Peyer's patch (tissue), 4 donors: ENCODE results near the gene TMCC1. TPM values are rescaled to one million over a fixed set of nuclear protein-coding genes. Genes with fewer than 3 reads are reported as not detected.

Source experiments
- DNase-seq, 3 donors: peaks; one replicate each; pipeline ENCODE4 v3.0.0-alpha.2; 2017 to 2019
- H3K27ac ChIP-seq, 4 donors: fragments of 200-600 bp; sonication (generic); one replicate each; pipeline ENCODE4 v1.5.1; 2016 to 2019
- H3K27me3 ChIP-seq, 2 donors: fragments of 200-600 bp; sonication (generic); one replicate each; pipeline ENCODE4 v1.5.1; 2019
- H3K36me3 ChIP-seq, 3 donors: fragments of 200-600 bp; sonication (generic); one replicate each; pipeline ENCODE4 v1.5.1; 2016 to 2019
- H3K4me1 ChIP-seq, 4 donors: fragments of 200-600 bp; sonication (generic); one replicate each; pipeline ENCODE4 v1.5.1; 2016 to 2019
- H3K4me3 ChIP-seq, 4 donors: fragments of 200-600 bp; sonication (generic); 1 replicate in 3 of 4; 2 replicates in 1 of 4; pipeline ENCODE4 v1.5.1; 2016 to 2019; ENCODE audit warnings: mild to moderate bottlenecking in 1 of 4
- H3K9me3 ChIP-seq, 4 donors: fragments of 200-600 bp; sonication (generic); one replicate each; pipeline ENCODE4 v1.5.1; 2016 to 2019; ENCODE audit warnings: mild to moderate bottlenecking in 1 of 4
- CTCF ChIP-seq, 6 experiments: fragments of 450-650 bp in 4 of 6; fragments of 200-600 bp in 2 of 6; sonication (generic) in 1 of 6; IDR thresholded peaks; one replicate each; pipeline ENCODE4 v1.5.1; 2017 to 2019; ENCODE audit warnings: antibody characterized with exemption in 6 of 6, mild to moderate bottlenecking in 3 of 6, moderate library complexity in 1 of 6
- POLR2A ChIP-seq, 2 donors: fragments of 450-650 bp; IDR thresholded peaks; one replicate each; pipeline ENCODE4 v1.5.1; 2017; ENCODE audit warnings: antibody characterized with exemption in 2 of 2, mild to moderate bottlenecking in 2 of 2, moderate library complexity in 2 of 2
- total RNA-seq, 4 donors: library from RNA; depleted of rRNA; stranded (reverse); fragments of >200 nt; gene quantifications; one replicate each; pipeline ENCODE4 v1.1.0, GENCODE V29; 2016

The TMCC1 gene
- total RNA-seq, 4 donors from 2014 or later, result 12.9 to 33.1 (median 23.7) TPM

- Histone ChIP-seq H3K4me3 (no peak overlapping the region), H3K27me3 (no peaks in the 10 kb centered on the region), H3K27ac (peak overlapping the region; percentile 26 to 49 (median 34)), H3K9me3 (no peaks in the 10 kb centered on the region), H3K36me3 (no peaks in the 10 kb centered on the region), H3K4me1 (peaks cover 0 to 12% (median 2%) of the 10 kb centered on the region in 4 donors)
- DNase-seq, result no peak
- TF ChIP-seq POLR2A (IDR thresholded peaks at IDR 0.05) (no peak), CTCF (IDR thresholded peaks at IDR 0.05) (no peak)
Measured at GRCh38 chr3:129616713-129617112, 276.8 kb downstream of the TMCC1 start.

- Histone ChIP-seq H3K4me3 (no peak overlapping the region), H3K36me3 (no peaks in the 10 kb centered on the region), H3K4me1 (peaks cover 0 to 12% (median 2%) of the 10 kb centered on the region in 4 donors), H3K27me3 (no peaks in the 10 kb centered on the region), H3K9me3 (no peaks in the 10 kb centered on the region), H3K27ac (peak overlapping the region; percentile 26 to 49 (median 34))
- DNase-seq, result no peak
- TF ChIP-seq CTCF (IDR thresholded peaks at IDR 0.05) (no peak), POLR2A (IDR thresholded peaks at IDR 0.05) (no peak)
Measured at GRCh38 chr3:129616291-129616690, 277.2 kb downstream of the TMCC1 start.

- no peak for DNase-seq
- Histone ChIP-seq H3K27ac (peak overlapping the region in 3 of 4 donors; percentile 14 to 49 (median 26)), H3K4me3 (no peak overlapping the region), H3K9me3 (no peaks in the 10 kb centered on the region), H3K27me3 (no peaks in the 10 kb centered on the region), H3K36me3 (no peaks in the 10 kb centered on the region), H3K4me1 (peaks cover 0 to 12% (median 2%) of the 10 kb centered on the region in 4 donors)
- TF ChIP-seq POLR2A (IDR thresholded peaks at IDR 0.05), result no peak
- TF ChIP-seq CTCF (IDR thresholded peaks at IDR 0.05), result no peak
Measured at GRCh38 chr3:129615751-129616281, 277.7 kb downstream of the TMCC1 start.

GRCh38 chr3:129614927-129615363 is 278.6 kb downstream of the TMCC1 start:
- no peaks in the 10 kb centered on the region for H3K9me3 ChIP-seq
- peak overlapping the region in 2 of 4 donors; percentile 2 to 62 for H3K27ac ChIP-seq
- H3K4me3 ChIP-seq, result no peak overlapping the region
- H3K27me3 ChIP-seq, result no peaks in the 10 kb centered on the region
- TF ChIP-seq CTCF (IDR thresholded peaks at IDR 0.05) (no peak), POLR2A (IDR thresholded peaks at IDR 0.05) (no peak)
- no peaks in the 10 kb centered on the region for H3K36me3 ChIP-seq
- DNase-seq, result no peak
- peaks cover 0 to 12% (median 2%) of the 10 kb centered on the region in 4 donors for H3K4me1 ChIP-seq

- no peak for DNase-seq
- TF ChIP-seq CTCF (IDR thresholded peaks at IDR 0.05) (no peak), POLR2A (IDR thresholded peaks at IDR 0.05) (no peak)
- H3K4me1 ChIP-seq, result peaks cover 0 to 13% (median 2%) of the 10 kb centered on the region in 4 donors
- H3K27ac ChIP-seq, result peak overlapping the region in 2 of 4 donors; percentile 2 to 62
- no peaks in the 10 kb centered on the region for H3K36me3 ChIP-seq
- no peaks in the 10 kb centered on the region for H3K9me3 ChIP-seq
- H3K27me3 ChIP-seq, result no peaks in the 10 kb centered on the region
- no peak overlapping the region for H3K4me3 ChIP-seq
Measured at GRCh38 chr3:129614435-129614834, 279.1 kb downstream of the TMCC1 start.
